Trophoblast cell (in vitro differentiated cells and primary cell): ENCODE measurements around the gene ATG7.

ENCODE experiments used
- DNase-seq, 2 donors: peaks; one replicate each; pipeline ENCODE4 v3.0.0-alpha.2; 2016
- H2AFZ ChIP-seq: 2 replicates; pipeline ENCODE4 v1.6.1; 2013; ENCODE audit warnings: low read length, moderate library complexity, mild to moderate bottlenecking; ENCODE audit not compliant: insufficient read depth, poor library complexity
- H2AK5ac ChIP-seq: 2 replicates; pipeline ENCODE4 v1.6.1; 2013; ENCODE audit warnings: mild to moderate bottlenecking, low read length
- H2BK120ac ChIP-seq: 2 replicates; pipeline ENCODE4 v1.6.1; 2013; ENCODE audit warnings: low read length, mild to moderate bottlenecking, moderate library complexity; ENCODE audit not compliant: insufficient read depth, poor library complexity
- H2BK12ac ChIP-seq: 2 replicates; pipeline ENCODE4 v1.6.1; 2013; ENCODE audit warnings: mild to moderate bottlenecking, low read length, moderate library complexity
- H2BK5ac ChIP-seq: 2 replicates; pipeline ENCODE4 v1.6.1; 2013; ENCODE audit warnings: low read length, low read depth, moderate library complexity, mild to moderate bottlenecking; ENCODE audit not compliant: poor library complexity
- H3K14ac ChIP-seq: 2 replicates; pipeline ENCODE4 v1.6.1; 2013; ENCODE audit warnings: mild to moderate bottlenecking, low read length
- H3K18ac ChIP-seq: 2 replicates; pipeline ENCODE4 v1.6.1; 2013; ENCODE audit warnings: mild to moderate bottlenecking, low read length
- H3K23ac ChIP-seq: 2 replicates; pipeline ENCODE4 v1.6.1; 2013; ENCODE audit warnings: low read length
- H3K27ac ChIP-seq: 2 replicates; pipeline ENCODE4 v1.5.1; 2013; ENCODE audit warnings: low read depth, mild to moderate bottlenecking, inconsistent platforms, low read length, moderate library complexity
- H3K27me3 ChIP-seq: 2 replicates; pipeline ENCODE4 v1.6.1; 2013; ENCODE audit warnings: inconsistent platforms, mild to moderate bottlenecking, low read length, moderate library complexity; ENCODE audit not compliant: insufficient read depth
- H3K36me3 ChIP-seq, 2 experiments: 1 replicate in 1 of 2; 2 replicates in 1 of 2; pipeline ENCODE4 v1.6.1; 2013; ENCODE audit warnings: low read length in 2 of 2, mild to moderate bottlenecking in 2 of 2, moderate library complexity in 1 of 2; ENCODE audit not compliant: insufficient read depth in 2 of 2, control insufficient read depth in 1 of 2
- H3K4ac ChIP-seq: 2 replicates; pipeline ENCODE4 v1.6.1; 2013; ENCODE audit warnings: low read depth, mild to moderate bottlenecking, low read length, moderate library complexity
- H3K4me1 ChIP-seq, 2 experiments: 1 replicate in 1 of 2; 2 replicates in 1 of 2; pipeline ENCODE4 v1.6.1; 2013; ENCODE audit warnings: low read length in 2 of 2, mild to moderate bottlenecking in 2 of 2, moderate library complexity in 1 of 2; ENCODE audit not compliant: insufficient read depth in 2 of 2, control insufficient read depth in 1 of 2
- H3K4me2 ChIP-seq: 2 replicates; pipeline ENCODE4 v1.6.1; 2013; ENCODE audit warnings: inconsistent platforms, mild to moderate bottlenecking, low read length, moderate library complexity
- H3K4me3 ChIP-seq: 2 replicates; pipeline ENCODE4 v1.5.1; 2013; ENCODE audit warnings: mild to moderate bottlenecking, low read depth, low read length, inconsistent platforms
- H3K79me1 ChIP-seq: one replicate; pipeline ENCODE4 v1.6.1; 2013; ENCODE audit warnings: low read length
- H3K79me2 ChIP-seq: 2 replicates; pipeline ENCODE4 v1.6.1; 2013; ENCODE audit warnings: low read length, mild to moderate bottlenecking; ENCODE audit not compliant: control insufficient read depth, insufficient read depth, poor library complexity
- H3K9ac ChIP-seq: 2 replicates; pipeline ENCODE4 v1.6.1; 2013; ENCODE audit warnings: mild to moderate bottlenecking, low read length
- H3K9me3 ChIP-seq: 2 replicates; pipeline ENCODE4 v1.6.1; 2013; ENCODE audit warnings: low read depth, mild to moderate bottlenecking, control low read depth, inconsistent platforms, low read length; ENCODE audit not compliant: insufficient read depth
- H4K12ac ChIP-seq: 2 replicates; pipeline ENCODE4 v1.6.1; 2013; ENCODE audit warnings: low read depth, mild to moderate bottlenecking, low read length, moderate library complexity
- H4K8ac ChIP-seq: 2 replicates; pipeline ENCODE4 v1.6.1; 2013; ENCODE audit warnings: low read depth, mild to moderate bottlenecking, low read length, moderate library complexity
- H4K91ac ChIP-seq: one replicate; pipeline ENCODE4 v1.6.1; 2013; ENCODE audit warnings: low read depth, mild to moderate bottlenecking, low read length, moderate library complexity
- WGBS: extraction: QIAGEN DNeasy Blood & Tissue Kit; methylation state at CpG from one replicate; pipeline ENCODE4 v1.1.7; 2013; ENCODE audit warnings: missing lambda C conversion rate; ENCODE audit not compliant: insufficient read length, insufficient coverage; ENCODE audit errors: extremely low coverage; 5-methylcytosine and 5-hydroxymethylcytosine counted together

Gene ATG7

GRCh38 chr3:11400213-11400612 lies 128.0 kb downstream of the ATG7 start:
- Histone ChIP-seq H3K4ac (no peak overlapping the region), H3K14ac (no peak overlapping the region), H3K4me3 (no peak overlapping the region), H3K27ac (no peak overlapping the region), H2AFZ (no peak overlapping the region), H3K23ac (no peak overlapping the region), H2AK5ac (no peak overlapping the region), H3K18ac (no peak overlapping the region), H3K79me1 (no peaks in the 10 kb centered on the region), H2BK120ac (no peak overlapping the region), H4K8ac (no peak overlapping the region), H3K9ac (no peak overlapping the region), H3K4me2 (no peak overlapping the region), H4K91ac (no peak overlapping the region), H3K79me2 (no peaks in the 10 kb centered on the region), H3K4me1 (no peaks in the 10 kb centered on the region), H2BK5ac (no peak overlapping the region), H3K36me3 (peaks cover 0 to 3% of the 10 kb centered on the region in 2 experiments), H3K27me3 (no peaks in the 10 kb centered on the region), H3K9me3 (no peaks in the 10 kb centered on the region), H4K12ac (no peak overlapping the region), H2BK12ac (no peak overlapping the region)
- no CpG with 5 or more reads among the region's 4 CpGs for WGBS
- no peak for DNase-seq

DNA sequence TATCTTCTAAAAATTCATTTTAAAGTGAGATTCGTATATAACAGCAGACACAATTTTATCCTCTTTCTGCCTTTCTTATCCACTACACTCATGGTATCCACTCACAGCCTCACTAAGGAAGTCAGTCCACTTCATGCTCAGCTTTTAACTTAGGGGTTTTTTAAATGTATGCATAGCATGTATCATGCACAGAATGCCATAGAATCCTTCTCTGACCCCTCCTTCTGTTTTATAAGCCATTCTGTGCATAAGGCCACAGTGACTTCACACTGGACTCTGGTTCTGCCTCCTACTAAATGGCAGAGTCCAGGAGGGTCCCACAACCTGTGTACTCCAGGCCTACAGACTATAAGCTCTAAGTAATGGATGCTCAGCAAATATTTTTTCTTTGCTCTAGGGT lies 129.2 kb downstream of the ATG7 start:
- H3K4me2 ChIP-seq = no peak overlapping the region
- H3K27me3 ChIP-seq = no peaks in the 10 kb centered on the region
- no peaks in the 10 kb centered on the region for H3K4me1 ChIP-seq
- no peak overlapping the region for H2AFZ ChIP-seq
- H2BK12ac ChIP-seq = no peak overlapping the region
- no peak overlapping the region for H4K12ac ChIP-seq
- no peak overlapping the region for H3K4me3 ChIP-seq
- H2BK120ac ChIP-seq = no peak overlapping the region
- no peak overlapping the region for H2AK5ac ChIP-seq
- no peak overlapping the region for H4K91ac ChIP-seq
- H3K18ac ChIP-seq = no peak overlapping the region
- no peak overlapping the region for H3K27ac ChIP-seq
- H3K4ac ChIP-seq = no peak overlapping the region
- no peak overlapping the region for H3K14ac ChIP-seq
- peaks cover 3% of the 10 kb centered on the region in 2 experiments for H3K36me3 ChIP-seq
- no peak overlapping the region for H3K23ac ChIP-seq
- peaks cover 3% of the 10 kb centered on the region for H3K9me3 ChIP-seq
- DNase-seq = no peak
- WGBS = no CpG with 5 or more reads among the region's 1 CpG
- H4K8ac ChIP-seq = no peak overlapping the region
- no peaks in the 10 kb centered on the region for H3K79me2 ChIP-seq
- no peaks in the 10 kb centered on the region for H3K79me1 ChIP-seq
- no peak overlapping the region for H3K9ac ChIP-seq
- H2BK5ac ChIP-seq = no peak overlapping the region

GRCh38 chr3:11405323-11405722 lies 133.1 kb downstream of the ATG7 start:
- H3K9ac ChIP-seq = no peak overlapping the region
- H3K9me3 ChIP-seq = peaks cover 14% of the 10 kb centered on the region
- no peak overlapping the region for H4K12ac ChIP-seq
- H4K8ac ChIP-seq = no peak overlapping the region
- no peak overlapping the region for H3K4me3 ChIP-seq
- H3K79me1 ChIP-seq = no peaks in the 10 kb centered on the region
- no peaks in the 10 kb centered on the region for H3K79me2 ChIP-seq
- H3K36me3 ChIP-seq = peaks cover 7 to 10% of the 10 kb centered on the region in 2 experiments
- no peaks in the 10 kb centered on the region for H3K27me3 ChIP-seq
- H3K23ac ChIP-seq = no peak overlapping the region
- no peak overlapping the region for H2AK5ac ChIP-seq
- H2BK120ac ChIP-seq = no peak overlapping the region
- no peak overlapping the region for H2AFZ ChIP-seq
- no peak overlapping the region for H2BK5ac ChIP-seq
- H3K4me1 ChIP-seq = no peaks in the 10 kb centered on the region
- H2BK12ac ChIP-seq = no peak overlapping the region
- WGBS = no CpG with 5 or more reads among the region's 2 CpGs
- H3K14ac ChIP-seq = no peak overlapping the region
- DNase-seq = no peak
- H3K18ac ChIP-seq = no peak overlapping the region
- no peak overlapping the region for H4K91ac ChIP-seq
- H3K4ac ChIP-seq = no peak overlapping the region
- no peak overlapping the region for H3K4me2 ChIP-seq
- no peak overlapping the region for H3K27ac ChIP-seq

DNA sequence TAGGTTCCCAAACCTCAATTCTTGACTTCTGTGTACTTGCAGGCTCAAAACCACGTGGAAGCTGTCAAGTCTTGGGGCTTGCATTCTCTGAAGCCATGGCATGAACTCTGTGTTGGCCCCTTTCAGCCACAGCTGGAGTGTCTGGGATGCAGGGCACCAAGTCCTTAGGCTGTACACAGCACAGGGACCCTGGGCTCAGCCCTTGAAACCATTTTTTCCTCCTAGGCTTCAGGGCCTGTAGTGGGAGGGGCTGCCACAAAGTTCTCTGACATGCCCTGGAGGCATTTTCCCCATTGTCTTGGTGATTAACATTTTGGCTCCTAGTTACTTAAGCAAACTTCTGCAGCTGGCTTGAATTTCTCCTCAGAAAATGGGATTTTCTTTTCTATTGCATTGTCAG lies 135.4 kb downstream of the ATG7 start:
- no peaks in the 10 kb centered on the region for H3K79me2 ChIP-seq
- H3K18ac ChIP-seq = no peak overlapping the region
- no peak overlapping the region for H4K8ac ChIP-seq
- no peak overlapping the region for H3K4ac ChIP-seq
- no peak overlapping the region for H4K12ac ChIP-seq
- no peaks in the 10 kb centered on the region for H3K4me1 ChIP-seq
- no peak overlapping the region for H3K14ac ChIP-seq
- H3K4me3 ChIP-seq = no peak overlapping the region
- peaks cover 7 to 10% of the 10 kb centered on the region in 2 experiments for H3K36me3 ChIP-seq
- no peak overlapping the region for H2AFZ ChIP-seq
- peaks cover 14% of the 10 kb centered on the region for H3K9me3 ChIP-seq
- no peak overlapping the region for H3K4me2 ChIP-seq
- DNase-seq = no peak
- no peak overlapping the region for H2AK5ac ChIP-seq
- no peaks in the 10 kb centered on the region for H3K79me1 ChIP-seq
- no CpG with 5 or more reads among the region's 1 CpG for WGBS
- H3K27ac ChIP-seq = no peak overlapping the region
- no peak overlapping the region for H2BK5ac ChIP-seq
- no peak overlapping the region for H4K91ac ChIP-seq
- no peak overlapping the region for H3K9ac ChIP-seq
- H3K27me3 ChIP-seq = no peaks in the 10 kb centered on the region
- no peak overlapping the region for H2BK120ac ChIP-seq
- no peak overlapping the region for H2BK12ac ChIP-seq
- no peak overlapping the region for H3K23ac ChIP-seq
